Hypothalamus (tissue), 51 donors: Measurements from ENCODE around the gene SYT8.

ENCODE experiments used
- DNase-seq, 51 donors: peaks; one replicate each; lab custom pipeline; 2025; lab: John Stamatoyannopoulos, UW

The SYT8 gene

GRCh38 chr11:1817000-1817399 lies 17.8 kb upstream of the SYT8 start:
- no peak for DNase-seq

- no peak for DNase-seq
Observed at GRCh38 chr11:1817511-1817910, 17.3 kb upstream of the SYT8 start.

GRCh38 chr11:1819074-1819473 lies 15.7 kb upstream of the SYT8 start:
- no peak for DNase-seq

GRCh38 chr11:1820463-1821325 lies 14.1 kb upstream of the SYT8 start:
- DNase-seq = no peak

GRCh38 chr11:1821562-1821961 lies 13.2 kb upstream of the SYT8 start:
- DNase-seq = no peak

GRCh38 chr11:1822648-1823375 lies 12.0 kb upstream of the SYT8 start:
- no peak for DNase-seq

GRCh38 chr11:1823376-1824220 lies 11.2 kb upstream of the SYT8 start:
- no peak for DNase-seq

GRCh38 chr11:1824221-1825038 lies 10.4 kb upstream of the SYT8 start:
- no peak for DNase-seq

GRCh38 chr11:1825039-1825740 lies 9.6 kb upstream of the SYT8 start:
- no peak for DNase-seq

GRCh38 chr11:1825785-1826451 lies 8.9 kb upstream of the SYT8 start:
- no peak for DNase-seq

GRCh38 chr11:1826552-1827094 lies 8.2 kb upstream of the SYT8 start:
- peak in 2 of 51 donors; percentile 28 to 42 for DNase-seq

- DNase-seq = peak in 31 of 51 donors; percentile 8 to 74 (median 46)
Observed at GRCh38 chr11:1827095-1827813, 7.5 kb upstream of the SYT8 start.

GRCh38 chr11:1827931-1828330 lies 6.9 kb upstream of the SYT8 start:
- no peak for DNase-seq

- no peak for DNase-seq
Observed at GRCh38 chr11:1828542-1828941, 6.2 kb upstream of the SYT8 start.

- DNase-seq = no peak
Observed at GRCh38 chr11:1829039-1829820, 5.6 kb upstream of the SYT8 start.

GRCh38 chr11:1830004-1830321 lies 4.8 kb upstream of the SYT8 start:
- DNase-seq = no peak
